GM18499 (cell line): Measurements from ENCODE around the gene PRR11.
A peak's percentile ranks its signal among the peaks of the same experiment; 100 is the strongest.
"Not testable (repeated sequence)": the region's sequence is repeated elsewhere in the genome, so short reads cannot be mapped to it uniquely, and the experiment has no call there.

Experiments
- ATAC-seq: cut with Tn5 transposase; IDR thresholded peaks from one replicate; pipeline ENCODE4 v1.9.1; 2021; ENCODE audit warnings: moderate number of reproducible peaks; ENCODE audit not compliant: insufficient read depth, unreplicated experiment

Gene PRR11

GRCh38 chr17:59155439-59156177, at the start of gene PRR11:
TSS of gene PRR11 (plus strand) at chr17:59155746. CDS start at chr17:59169753, 14,007 bp downstream.
- peak; percentile 79 for ATAC-seq

GRCh38 chr17:59105852-59106462, 49.6 kb upstream of the PRR11 start:
- no peak for ATAC-seq

GRCh38 chr17:59106463-59107305, 48.9 kb upstream of the PRR11 start, which contains the start of gene TRIM37:
TSS of gene TRIM37 (minus strand) at chr17:59106880. CDS start at chr17:59106461, 419 bp downstream.
- peak; percentile 82 for ATAC-seq

- ATAC-seq, result no peak
These were observed 48.3 kb upstream of the PRR11 start for GRCh38 chr17:59107306-59107670.

- ATAC-seq, result no peak
These were observed 47.0 kb upstream of the PRR11 start for GRCh38 chr17:59108400-59109102.

GRCh38 chr17:59110973-59111372, 44.6 kb upstream of the PRR11 start:
- ATAC-seq, result no peak

- no peak for ATAC-seq
These were observed 44.0 kb upstream of the PRR11 start for GRCh38 chr17:59111539-59111938.

- no peak for ATAC-seq
These were observed 40.1 kb upstream of the PRR11 start for GRCh38 chr17:59115474-59115873.

GRCh38 chr17:59121901-59122480, 33.6 kb upstream of the PRR11 start:
- ATAC-seq, result no peak

GRCh38 chr17:59124665-59125064, 30.9 kb upstream of the PRR11 start:
- no peak for ATAC-seq

- no peak for ATAC-seq
These were observed 28.6 kb upstream of the PRR11 start for GRCh38 chr17:59126809-59127417.

GRCh38 chr17:59129814-59130213, 25.7 kb upstream of the PRR11 start:
- ATAC-seq, result no peak

- ATAC-seq, result no peak
These were observed 24.4 kb upstream of the PRR11 start for GRCh38 chr17:59131131-59131530.

- not testable (repeated sequence) for ATAC-seq
These were observed 17.2 kb upstream of the PRR11 start for GRCh38 chr17:59138339-59138738.

- no peak for ATAC-seq
These were observed 15.6 kb upstream of the PRR11 start for GRCh38 chr17:59139939-59140338.

GRCh38 chr17:59141860-59142259, 13.7 kb upstream of the PRR11 start:
- ATAC-seq, result no peak

- ATAC-seq, result no peak
These were observed 9.9 kb upstream of the PRR11 start for GRCh38 chr17:59145571-59146096.

GRCh38 chr17:59149051-59149450, 6.5 kb upstream of the PRR11 start:
- ATAC-seq, result no peak

- ATAC-seq, result no peak
These were observed 5.6 kb upstream of the PRR11 start for GRCh38 chr17:59149841-59150511.
